ENCODE results near the gene AEBP1. TPM values are rescaled to one million over a fixed set of nuclear protein-coding genes. Genes with fewer than 3 reads are reported as not detected.

The AEBP1 gene
- total and polyA plus RNA-seq, 4 donors: 293 to 2,243 (median 977) TPM

DNA sequence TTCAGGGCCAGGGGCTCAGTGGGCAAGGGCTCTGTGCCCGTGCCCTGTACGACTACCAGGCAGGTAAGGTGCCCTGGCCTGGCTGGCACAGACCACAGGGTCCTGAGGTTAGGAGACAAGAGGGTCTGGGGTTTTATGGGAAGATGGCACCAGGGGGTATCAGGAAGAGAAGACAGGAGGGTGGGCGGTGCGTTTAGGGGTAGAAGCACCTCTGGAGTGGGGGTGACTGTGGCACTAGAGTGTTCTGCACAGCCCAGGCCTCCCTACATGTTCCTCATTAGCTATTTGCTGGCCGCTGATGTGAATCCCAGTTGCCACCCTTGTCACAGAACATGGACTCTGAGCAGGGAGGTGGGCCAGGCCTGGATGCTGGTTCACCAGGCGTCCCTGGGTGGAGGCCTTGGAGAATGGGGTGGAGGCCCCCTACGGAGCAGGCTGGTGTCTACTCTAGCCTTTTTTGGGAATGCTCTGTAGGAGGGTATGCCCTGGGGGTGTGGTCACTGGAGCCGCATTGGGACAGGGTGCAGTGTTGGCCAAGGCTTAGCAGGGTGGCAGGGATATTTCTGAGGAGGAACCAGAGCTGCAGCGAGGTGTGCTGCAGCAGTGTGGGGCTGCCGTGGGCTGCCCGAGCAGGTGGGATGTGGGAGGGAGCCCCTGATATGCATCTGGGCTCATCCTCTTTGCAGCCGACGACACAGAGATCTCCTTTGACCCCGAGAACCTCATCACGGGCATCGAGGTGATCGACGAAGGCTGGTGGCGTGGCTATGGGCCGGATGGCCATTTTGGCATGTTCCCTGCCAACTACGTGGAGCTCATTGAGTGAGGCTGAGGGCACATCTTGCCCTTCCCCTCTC is 43.8 kb upstream of the AEBP1 start:
- 90 to 91% methylated on average over 21 of the region's 21 CpGs for WGBS, 2 donors
- Histone ChIP-seq H3K4me3 (ENCODE audit: low read length in 2 of 2) (no peak overlapping the region), H3K36me3 (ENCODE audit: control insufficient read depth in 1 of 2, insufficient read depth in 2 of 2, low read length in 1 of 2) (peaks cover 3 to 6% of the 10 kb centered on the region in 2 donors), H3K4me1 (ENCODE audit: control insufficient read depth in 1 of 2, insufficient read depth in 2 of 2, low read length in 2 of 2) (no peaks in the 10 kb centered on the region), H3K27ac (ENCODE audit: low read depth in 1 of 2, low read length in 2 of 2) (no peak overlapping the region), H3K27me3 (ENCODE audit: control insufficient read depth in 1 of 2, insufficient read depth in 2 of 2, low read length in 1 of 2) (no peaks in the 10 kb centered on the region), H3K9me3 (ENCODE audit: control insufficient read depth, low read length) (no peaks in the 10 kb centered on the region)
- intact Hi-C loops (cut with DNase I): no loop called here
- DNase-seq: peak; percentile 37 to 65
- no peak for ATAC-seq (ENCODE audit: low FRiP score)

DNA sequence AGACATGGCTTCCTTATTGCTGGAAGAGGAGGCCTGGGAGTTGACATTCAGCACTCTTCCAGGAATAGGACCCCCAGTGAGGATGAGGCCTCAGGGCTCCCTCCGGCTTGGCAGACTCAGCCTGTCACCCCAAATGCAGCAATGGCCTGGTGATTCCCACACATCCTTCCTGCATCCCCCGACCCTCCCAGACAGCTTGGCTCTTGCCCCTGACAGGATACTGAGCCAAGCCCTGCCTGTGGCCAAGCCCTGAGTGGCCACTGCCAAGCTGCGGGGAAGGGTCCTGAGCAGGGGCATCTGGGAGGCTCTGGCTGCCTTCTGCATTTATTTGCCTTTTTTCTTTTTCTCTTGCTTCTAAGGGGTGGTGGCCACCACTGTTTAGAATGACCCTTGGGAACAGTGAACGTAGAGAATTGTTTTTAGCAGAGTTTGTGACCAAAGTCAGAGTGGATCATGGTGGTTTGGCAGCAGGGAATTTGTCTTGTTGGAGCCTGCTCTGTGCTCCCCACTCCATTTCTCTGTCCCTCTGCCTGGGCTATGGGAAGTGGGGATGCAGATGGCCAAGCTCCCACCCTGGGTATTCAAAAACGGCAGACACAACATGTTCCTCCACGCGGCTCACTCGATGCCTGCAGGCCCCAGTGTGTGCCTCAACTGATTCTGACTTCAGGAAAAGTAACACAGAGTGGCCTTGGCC is 43.0 kb upstream of the AEBP1 start:
- Histone ChIP-seq H3K27ac (ENCODE audit: low read depth in 1 of 2, low read length in 2 of 2) (no peak overlapping the region), H3K36me3 (ENCODE audit: control insufficient read depth in 1 of 2, insufficient read depth in 2 of 2, low read length in 1 of 2) (peaks cover 3 to 6% of the 10 kb centered on the region in 2 donors), H3K27me3 (ENCODE audit: control insufficient read depth in 1 of 2, insufficient read depth in 2 of 2, low read length in 1 of 2) (no peaks in the 10 kb centered on the region), H3K4me3 (ENCODE audit: low read length in 2 of 2) (no peak overlapping the region), H3K9me3 (ENCODE audit: control insufficient read depth, low read length) (no peaks in the 10 kb centered on the region), H3K4me1 (ENCODE audit: control insufficient read depth in 1 of 2, insufficient read depth in 2 of 2, low read length in 2 of 2) (no peaks in the 10 kb centered on the region)
- intact Hi-C loops (cut with DNase I): no loop called here
- no peak for ATAC-seq (ENCODE audit: low FRiP score)
- WGBS, 2 donors: 70 to 73% methylated on average over 8 of the region's 8 CpGs
- peak in 1 of 2 donors; percentile 62 for DNase-seq

DNA sequence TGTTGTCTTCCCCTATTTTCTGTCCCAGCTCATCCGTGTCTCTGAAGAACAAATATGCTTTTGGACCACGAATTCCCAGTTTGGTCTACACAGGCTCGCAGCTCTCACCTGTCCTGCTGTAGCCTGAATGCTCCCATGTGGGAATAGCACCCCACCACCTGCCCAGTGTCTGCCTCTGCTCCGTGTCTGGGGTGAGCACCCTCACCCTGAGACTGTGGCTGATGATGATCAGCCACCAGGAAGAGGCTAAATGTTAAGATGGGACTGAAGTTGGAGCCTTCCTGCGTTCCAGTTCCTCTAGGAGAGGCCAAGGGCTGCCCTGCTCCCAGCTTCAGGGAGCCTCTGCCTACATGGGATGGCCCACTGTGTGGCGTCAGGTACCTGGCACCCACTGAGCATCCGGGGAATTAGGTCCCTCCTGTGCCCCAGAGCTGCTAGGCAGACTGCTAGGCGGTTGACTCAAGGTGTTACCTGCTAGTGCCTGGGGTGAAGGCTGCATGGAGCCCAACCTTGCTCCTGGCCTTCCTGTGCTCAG is 42.4 kb upstream of the AEBP1 start:
- intact Hi-C loops (cut with DNase I): no loop called here
- Histone ChIP-seq H3K9me3 (ENCODE audit: control insufficient read depth, low read length) (no peaks in the 10 kb centered on the region), H3K4me1 (ENCODE audit: control insufficient read depth in 1 of 2, insufficient read depth in 2 of 2, low read length in 2 of 2) (no peaks in the 10 kb centered on the region), H3K27ac (ENCODE audit: low read depth in 1 of 2, low read length in 2 of 2) (no peak overlapping the region), H3K4me3 (ENCODE audit: low read length in 2 of 2) (no peak overlapping the region), H3K36me3 (ENCODE audit: control insufficient read depth in 1 of 2, insufficient read depth in 2 of 2, low read length in 1 of 2) (peaks cover 3 to 6% of the 10 kb centered on the region in 2 donors), H3K27me3 (ENCODE audit: control insufficient read depth in 1 of 2, insufficient read depth in 2 of 2, low read length in 1 of 2) (no peaks in the 10 kb centered on the region)
- ATAC-seq (ENCODE audit: low FRiP score) (no peak), DNase-seq (peak in 1 of 2 donors; percentile 49)
- WGBS, 2 donors: 87 to 88% methylated on average over 8 of the region's 8 CpGs

DNA sequence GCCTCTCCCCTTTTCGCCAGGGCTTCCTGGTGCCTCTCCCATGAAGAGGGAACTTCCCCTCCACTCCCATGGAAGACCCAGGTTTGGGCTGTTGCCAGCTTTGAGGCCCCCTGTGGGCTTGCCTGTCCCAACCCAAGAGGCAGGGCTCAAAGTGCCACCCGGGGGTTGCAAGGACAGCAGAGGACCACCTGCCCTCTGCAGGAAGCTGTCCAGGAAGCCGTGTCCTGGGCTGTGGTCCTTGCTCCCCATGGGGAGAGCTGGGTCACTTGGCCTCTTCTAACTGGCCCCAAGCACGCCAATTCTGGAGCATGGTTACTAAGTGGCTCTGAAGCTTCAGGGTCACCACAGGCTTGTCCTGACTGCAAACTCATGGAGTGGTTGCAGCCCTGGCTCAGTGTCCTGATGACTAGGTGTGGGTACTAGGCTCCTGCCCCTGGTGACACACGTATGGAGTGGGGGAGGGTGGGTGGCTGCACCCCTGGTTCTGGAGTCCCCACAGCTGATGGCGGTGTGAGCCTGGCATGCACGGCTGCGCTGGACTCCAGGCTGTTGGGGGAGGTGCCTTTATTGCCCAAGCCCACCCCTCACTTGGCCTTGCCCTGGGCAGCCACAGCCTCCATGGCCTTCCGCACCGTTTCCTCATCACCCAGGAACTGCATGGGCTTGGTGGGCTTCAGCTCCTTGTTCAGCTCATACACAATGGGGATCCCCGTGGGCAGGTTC is 41.8 kb upstream of the AEBP1 start:
- Histone ChIP-seq H3K27ac (ENCODE audit: low read depth in 1 of 2, low read length in 2 of 2) (no peak overlapping the region), H3K4me3 (ENCODE audit: low read length in 2 of 2) (no peak overlapping the region), H3K4me1 (ENCODE audit: control insufficient read depth in 1 of 2, insufficient read depth in 2 of 2, low read length in 2 of 2) (no peaks in the 10 kb centered on the region), H3K9me3 (ENCODE audit: control insufficient read depth, low read length) (no peaks in the 10 kb centered on the region), H3K36me3 (ENCODE audit: control insufficient read depth in 1 of 2, insufficient read depth in 2 of 2, low read length in 1 of 2) (peaks cover 3 to 6% of the 10 kb centered on the region in 2 donors), H3K27me3 (ENCODE audit: control insufficient read depth in 1 of 2, insufficient read depth in 2 of 2, low read length in 1 of 2) (no peaks in the 10 kb centered on the region)
- WGBS, 2 donors: 90% methylated on average over 11 of the region's 11 CpGs
- DNase-seq: peak in 1 of 2 donors; percentile 72
- ATAC-seq (ENCODE audit: low FRiP score): no peak
- intact Hi-C loops (cut with DNase I): no loop called here

DNA sequence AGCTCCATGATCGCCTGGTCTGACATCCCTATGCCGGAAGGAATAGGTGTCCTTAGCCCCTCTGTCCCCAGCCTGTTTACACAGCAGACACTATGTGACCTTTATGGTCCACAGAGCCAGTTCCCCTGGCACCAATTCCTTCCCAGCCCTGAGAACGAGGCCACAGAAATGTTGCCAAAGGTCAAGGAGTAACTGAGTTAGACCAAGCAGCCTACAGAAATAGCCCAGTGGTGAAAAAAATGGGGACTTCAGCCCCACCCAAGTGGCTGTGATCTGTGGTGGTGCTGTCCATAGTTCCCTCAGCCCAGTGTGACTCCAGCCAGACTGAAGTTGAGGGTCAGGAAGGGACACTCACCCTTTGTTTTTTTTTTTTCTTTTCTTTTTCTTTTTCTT is 41.2 kb upstream of the AEBP1 start:
- WGBS, 2 donors: 67 to 72% methylated on average over 3 of the region's 3 CpGs
- no peaks in the 10 kb centered on the region for H3K9me3 ChIP-seq (ENCODE audit: control insufficient read depth, low read length)
- H3K27me3 ChIP-seq (ENCODE audit: control insufficient read depth in 1 of 2, insufficient read depth in 2 of 2, low read length in 1 of 2): no peaks in the 10 kb centered on the region
- DNase-seq (peak in 1 of 2 donors; percentile 28), ATAC-seq (ENCODE audit: low FRiP score) (no peak)
- peaks cover 3 to 6% of the 10 kb centered on the region in 2 donors for H3K36me3 ChIP-seq (ENCODE audit: control insufficient read depth in 1 of 2, insufficient read depth in 2 of 2, low read length in 1 of 2)
- no peak overlapping the region for H3K27ac ChIP-seq (ENCODE audit: low read depth in 1 of 2, low read length in 2 of 2)
- H3K4me1 ChIP-seq (ENCODE audit: control insufficient read depth in 1 of 2, insufficient read depth in 2 of 2, low read length in 2 of 2): no peaks in the 10 kb centered on the region
- intact Hi-C loops (cut with DNase I): no loop called here
- no peak overlapping the region for H3K4me3 ChIP-seq (ENCODE audit: low read length in 2 of 2)

DNA sequence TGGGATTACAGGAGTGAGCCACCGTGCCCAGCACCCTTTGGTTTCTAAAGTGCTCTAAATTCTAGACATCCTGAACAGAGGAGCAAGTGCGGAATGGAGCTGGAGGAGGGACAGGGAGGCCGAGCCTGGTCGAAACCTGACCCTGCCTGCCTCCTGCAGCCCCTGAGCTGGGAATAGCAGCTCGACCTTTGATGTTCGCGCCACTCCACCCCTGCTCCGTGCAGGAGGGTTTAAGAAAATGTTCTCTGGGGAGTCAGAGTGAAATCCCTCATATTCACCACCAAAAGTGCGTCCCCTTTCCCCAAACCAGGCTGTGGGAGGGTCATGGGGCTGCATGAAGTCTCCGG is 40.6 kb upstream of the AEBP1 start:
- Histone ChIP-seq H3K4me1 (ENCODE audit: control insufficient read depth in 1 of 2, insufficient read depth in 2 of 2, low read length in 2 of 2) (no peaks in the 10 kb centered on the region), H3K4me3 (ENCODE audit: low read length in 2 of 2) (no peak overlapping the region)

DNA sequence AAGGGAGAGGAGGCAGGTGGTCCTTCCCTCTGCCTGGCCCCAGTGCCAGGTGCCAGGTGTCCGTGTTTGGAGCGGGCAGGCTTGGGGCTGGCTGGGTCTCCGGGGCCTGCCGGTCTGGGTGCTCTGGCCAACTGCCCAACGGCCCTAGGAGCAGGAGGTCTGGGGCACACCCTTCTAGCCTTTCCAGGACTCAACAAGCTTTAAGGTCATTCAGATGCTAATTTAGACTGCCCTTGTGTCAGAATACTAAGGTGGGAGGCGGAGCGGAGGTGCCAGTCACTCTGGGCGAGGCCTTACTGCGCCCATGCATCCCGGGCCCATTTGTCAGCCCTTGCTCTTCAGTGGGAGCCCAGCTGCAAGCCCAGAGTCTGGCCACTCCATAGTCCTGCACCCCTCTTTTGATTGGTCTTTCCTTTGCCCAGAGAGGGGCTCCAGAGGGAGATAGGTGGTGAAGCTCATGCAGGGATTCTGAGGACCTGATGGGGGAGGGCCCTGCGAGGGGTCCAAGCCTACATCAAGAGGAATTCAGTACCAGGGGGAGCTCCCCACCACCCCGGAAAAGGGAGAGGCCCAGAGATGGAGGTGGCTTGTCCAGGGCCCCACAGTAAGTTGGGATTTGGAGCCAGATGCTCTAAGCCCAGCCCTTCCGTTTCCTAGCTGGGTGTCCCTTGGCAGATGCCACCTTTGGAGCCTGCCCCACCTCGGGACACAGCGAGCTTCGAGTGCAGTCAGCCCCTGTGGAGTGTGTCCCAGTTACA is 40.1 kb upstream of the AEBP1 start:
- intact Hi-C loops (cut with DNase I): no loop called here
- DNase-seq: peak in 1 of 2 donors; percentile 71
- no peak for ATAC-seq (ENCODE audit: low FRiP score)

More for the DNA sequence above, 40.6 kb upstream of the AEBP1 start:
- no peaks in the 10 kb centered on the region for H3K9me3 ChIP-seq (ENCODE audit: control insufficient read depth, low read length)
- DNase-seq (peak in 1 of 2 donors; percentile 57), ATAC-seq (ENCODE audit: low FRiP score) (no peak)
- H3K27ac ChIP-seq (ENCODE audit: low read depth in 1 of 2, low read length in 2 of 2): no peak overlapping the region
- WGBS, 2 donors: 60 to 61% methylated on average over 10 of the region's 10 CpGs
- H3K27me3 ChIP-seq (ENCODE audit: control insufficient read depth in 1 of 2, insufficient read depth in 2 of 2, low read length in 1 of 2): no peaks in the 10 kb centered on the region
- intact Hi-C loops (cut with DNase I): no loop called here
- peaks cover 3% of the 10 kb centered on the region in 2 donors for H3K36me3 ChIP-seq (ENCODE audit: control insufficient read depth in 1 of 2, insufficient read depth in 2 of 2, low read length in 1 of 2)

More for the DNA sequence above, 40.1 kb upstream of the AEBP1 start:
- 36 to 43% methylated on average over 16 of the region's 16 CpGs for WGBS, 2 donors
- Histone ChIP-seq H3K4me1 (ENCODE audit: control insufficient read depth in 1 of 2, insufficient read depth in 2 of 2, low read length in 2 of 2) (no peaks in the 10 kb centered on the region), H3K36me3 (ENCODE audit: control insufficient read depth in 1 of 2, insufficient read depth in 2 of 2, low read length in 1 of 2) (peaks cover 3% of the 10 kb centered on the region in 2 donors), H3K27me3 (ENCODE audit: control insufficient read depth in 1 of 2, insufficient read depth in 2 of 2, low read length in 1 of 2) (no peaks in the 10 kb centered on the region), H3K4me3 (ENCODE audit: low read length in 2 of 2) (no peak overlapping the region), H3K27ac (ENCODE audit: low read depth in 1 of 2, low read length in 2 of 2) (no peak overlapping the region), H3K9me3 (ENCODE audit: control insufficient read depth, low read length) (no peaks in the 10 kb centered on the region)

Measured in aorta (tissue), 5 donors.